Astrocyte (in vitro differentiated cells and primary cell): ENCODE measurements around the gene CPEB3. TPM values are rescaled to one million over a fixed set of nuclear protein-coding genes. Genes with fewer than 3 reads are reported as not detected.

Source experiments
- DNase-seq: peaks from one replicate; pipeline ENCODE4 v3.0.0-alpha.2; 2010; ENCODE audit warnings: low read depth
- FAIRE-seq: peaks from 2 replicates; lab custom pipeline; 2011; peaks lifted over from hg19 to GRCh38; lab: Jason Lieb, UNC
- H2AFZ ChIP-seq: 2 replicates; pipeline ENCODE4 v1.6.0; 2012; ENCODE audit warnings: low read depth, low read length, inconsistent platforms
- H3K27ac ChIP-seq: 2 replicates; pipeline ENCODE4 v1.5.1; 2011; ENCODE audit warnings: low read depth, low read length, inconsistent platforms
- H3K27me3 ChIP-seq: 2 replicates; pipeline ENCODE4 v1.6.0; 2011; ENCODE audit warnings: low read length, inconsistent platforms; ENCODE audit not compliant: insufficient read depth
- H3K36me3 ChIP-seq: 2 replicates; pipeline ENCODE4 v1.5.1; 2011; ENCODE audit warnings: low read length, inconsistent platforms; ENCODE audit not compliant: insufficient read depth
- H3K4me1 ChIP-seq: 2 replicates; pipeline ENCODE4 v1.5.1; 2011; ENCODE audit warnings: low read length, inconsistent platforms; ENCODE audit not compliant: insufficient read depth
- H3K4me2 ChIP-seq: 2 replicates; pipeline ENCODE4 v1.6.0; 2012; ENCODE audit warnings: low read length, inconsistent platforms
- H3K4me3 ChIP-seq: 2 replicates; pipeline ENCODE4 v1.5.1; 2011; ENCODE audit warnings: low read depth, mild to moderate bottlenecking, low read length, inconsistent platforms; ENCODE audit not compliant: insufficient read depth
- H3K79me2 ChIP-seq: 2 replicates; pipeline ENCODE4 v1.6.0; 2012; ENCODE audit warnings: mild to moderate bottlenecking, low read length, inconsistent platforms; ENCODE audit not compliant: insufficient read depth
- H3K9ac ChIP-seq: 2 replicates; pipeline ENCODE4 v1.6.0; 2012; ENCODE audit warnings: mild to moderate bottlenecking, low read length, inconsistent platforms
- H3K9me3 ChIP-seq: 2 replicates; pipeline ENCODE4 v1.5.1; 2012; ENCODE audit warnings: low read depth, mild to moderate bottlenecking, low read length, inconsistent platforms; ENCODE audit not compliant: insufficient read depth
- H4K20me1 ChIP-seq: 2 replicates; pipeline ENCODE4 v1.6.0; 2012; ENCODE audit warnings: low read length, inconsistent platforms; ENCODE audit not compliant: insufficient read depth
- H3K27ac Mint-ChIP-seq: one replicate; pipeline ENCODE4 v1.8.0; 2021; ENCODE audit warnings: mild to moderate bottlenecking, mixed read lengths; ENCODE audit not compliant: unreplicated experiment
- H3K27me3 Mint-ChIP-seq: one replicate; pipeline ENCODE4 v1.8.0; 2021; ENCODE audit warnings: low read depth, mixed read lengths; ENCODE audit not compliant: unreplicated experiment
- H3K36me3 Mint-ChIP-seq: one replicate; pipeline ENCODE4 v1.8.0; 2021; ENCODE audit warnings: low read depth, mixed read lengths; ENCODE audit not compliant: unreplicated experiment
- H3K4me1 Mint-ChIP-seq: one replicate; pipeline ENCODE4 v1.8.0; 2021; ENCODE audit warnings: low read depth, mixed read lengths; ENCODE audit not compliant: unreplicated experiment
- H3K4me3 Mint-ChIP-seq: one replicate; pipeline ENCODE4 v1.8.0; 2021; ENCODE audit warnings: mild to moderate bottlenecking, moderate library complexity, mixed read lengths; ENCODE audit not compliant: unreplicated experiment
- H3K9me3 Mint-ChIP-seq: one replicate; pipeline ENCODE4 v1.8.0; 2021; ENCODE audit warnings: mild to moderate bottlenecking, mixed read lengths; ENCODE audit not compliant: unreplicated experiment
- CTCF ChIP-seq: IDR thresholded peaks from 2 replicates; pipeline ENCODE4 v1.5.1; 2011; ENCODE audit warnings: low read depth, mild to moderate bottlenecking, inconsistent platforms, low read length, moderate library complexity; ENCODE audit not compliant: insufficient read depth
- EZH2 ChIP-seq: IDR thresholded peaks from 2 replicates; pipeline ENCODE4 v1.6.1; 2012; ENCODE audit warnings: mild to moderate bottlenecking, low read length, inconsistent platforms; ENCODE audit not compliant: insufficient read depth
- total RNA-seq: library from RNA; stranded (reverse); gene quantifications from 2 replicates; pipeline ENCODE4 v1.2.1, GENCODE V29; 2021

The CPEB3 gene
- total RNA-seq, 1 donor from 2014 or later: 1.6 TPM

GRCh38 chr10:92094960-92095359, 195.9 kb downstream of the CPEB3 start:
- Histone ChIP-seq H2AFZ (no peak overlapping the region), H3K4me1 (no peaks in the 10 kb centered on the region), H3K9ac (no peak overlapping the region), H3K4me2 (no peak overlapping the region), H4K20me1 (no peaks in the 10 kb centered on the region), H3K27me3 (no peaks in the 10 kb centered on the region), H3K4me3 (no peak overlapping the region), H3K27ac (no peak overlapping the region), H3K79me2 (no peaks in the 10 kb centered on the region), H3K36me3 (no peaks in the 10 kb centered on the region), H3K9me3 (no peaks in the 10 kb centered on the region)
- no peaks in the 10 kb centered on the region for H3K36me3 Mint-ChIP-seq
- H3K4me3 Mint-ChIP-seq: no peak overlapping the region
- DNase-seq (no peak), FAIRE-seq (no peak)
- no peaks in the 10 kb centered on the region for H3K9me3 Mint-ChIP-seq
- H3K4me1 Mint-ChIP-seq: no peaks in the 10 kb centered on the region
- no peak for TF ChIP-seq CTCF
- no peak for TF ChIP-seq EZH2
- H3K27ac Mint-ChIP-seq: no peak overlapping the region
- H3K27me3 Mint-ChIP-seq: no peaks in the 10 kb centered on the region

GRCh38 chr10:92091965-92092364, 198.9 kb downstream of the CPEB3 start:
- no peak overlapping the region for H2AFZ ChIP-seq
- FAIRE-seq (no peak), DNase-seq (no peak)
- no peaks in the 10 kb centered on the region for H3K36me3 ChIP-seq
- no peaks in the 10 kb centered on the region for H3K9me3 ChIP-seq
- H3K9me3 Mint-ChIP-seq: no peaks in the 10 kb centered on the region
- no peaks in the 10 kb centered on the region for H4K20me1 ChIP-seq
- H3K79me2 ChIP-seq: no peaks in the 10 kb centered on the region
- H3K27me3 Mint-ChIP-seq: no peaks in the 10 kb centered on the region
- no peaks in the 10 kb centered on the region for H3K4me1 Mint-ChIP-seq
- H3K4me1 ChIP-seq: no peaks in the 10 kb centered on the region
- H3K36me3 Mint-ChIP-seq: no peaks in the 10 kb centered on the region
- H3K4me3 ChIP-seq: no peak overlapping the region
- H3K27ac Mint-ChIP-seq: no peak overlapping the region
- no peak overlapping the region for H3K4me2 ChIP-seq
- H3K4me3 Mint-ChIP-seq: no peak overlapping the region
- no peak overlapping the region for H3K9ac ChIP-seq
- no peak overlapping the region for H3K27ac ChIP-seq
- TF ChIP-seq EZH2: no peak
- no peak for TF ChIP-seq CTCF
- H3K27me3 ChIP-seq: no peaks in the 10 kb centered on the region

- Histone ChIP-seq H3K27me3 (no peaks in the 10 kb centered on the region), H3K79me2 (no peaks in the 10 kb centered on the region), H3K36me3 (no peaks in the 10 kb centered on the region), H3K27ac (no peak overlapping the region), H3K9me3 (no peaks in the 10 kb centered on the region), H3K4me2 (no peak overlapping the region), H4K20me1 (no peaks in the 10 kb centered on the region), H3K9ac (no peak overlapping the region), H2AFZ (no peak overlapping the region), H3K4me1 (no peaks in the 10 kb centered on the region), H3K4me3 (no peak overlapping the region)
- Mint-ChIP-seq H3K4me3 (no peak overlapping the region), H3K9me3 (no peaks in the 10 kb centered on the region), H3K27me3 (no peaks in the 10 kb centered on the region), H3K27ac (no peak overlapping the region), H3K4me1 (peaks cover 6% of the 10 kb centered on the region), H3K36me3 (no peaks in the 10 kb centered on the region)
- TF ChIP-seq CTCF (peak; percentile 81), EZH2 (no peak)
- DNase-seq: peak; percentile 62
- FAIRE-seq: peak; percentile 29
Observed at GRCh38 chr10:92087750-92088395, 203.0 kb downstream of the CPEB3 start.
